ELF-1 (cell line): ENCODE measurements around the gene KRTAP4-7.
"Not testable (repeated sequence)": the region's sequence is repeated elsewhere in the genome, so short reads cannot be mapped to it uniquely, and the experiment has no call there.

ENCODE experiments used
- DNase-seq: peaks from one replicate; pipeline ENCODE4 v3.0.0-alpha.2; 2016; ENCODE audit warnings: low read depth, low spot score

Gene KRTAP4-7

GRCh38 chr17:41065016-41065689 lies 18.8 kb upstream of the KRTAP4-7 start:
- not testable (repeated sequence) for DNase-seq

- no peak for DNase-seq
These were observed 17.9 kb upstream of the KRTAP4-7 start, which contains the start of gene KRTAP2-4 for GRCh38 chr17:41065829-41066624. Gene KRTAP2-4, minus strand, starts transcription at chr17:41065879. Its CDS starts 34 bp downstream, at chr17:41065845.

DNA sequence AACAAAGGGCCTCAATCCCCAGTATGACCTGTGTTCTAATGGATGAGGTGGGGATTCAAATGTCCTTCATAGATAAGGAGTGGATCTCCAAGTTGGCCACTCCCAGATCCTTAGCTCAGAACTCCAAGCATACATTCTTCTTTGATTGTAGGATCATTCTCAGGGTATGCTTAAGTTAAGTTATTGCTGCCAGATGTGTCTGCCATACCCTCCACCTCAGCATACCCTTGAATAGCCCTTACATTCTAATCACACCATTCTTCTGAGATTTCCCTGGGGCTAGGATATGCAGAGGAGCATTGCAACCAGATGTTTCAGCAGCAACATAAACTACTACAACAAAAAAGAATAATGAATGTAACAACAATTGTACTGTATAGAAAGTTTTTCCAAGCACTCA lies 16.7 kb upstream of the KRTAP4-7 start:
- no peak for DNase-seq

GRCh38 chr17:41069031-41069430 lies 14.9 kb upstream of the KRTAP4-7 start:
- DNase-seq = no peak

GRCh38 chr17:41071606-41072360 lies 12.2 kb upstream of the KRTAP4-7 start:
- DNase-seq = no peak

GRCh38 chr17:41073676-41074075 lies 10.3 kb upstream of the KRTAP4-7 start:
- DNase-seq = no peak

- no peak for DNase-seq
These were observed 7.2 kb upstream of the KRTAP4-7 start for GRCh38 chr17:41076788-41077187.

DNA sequence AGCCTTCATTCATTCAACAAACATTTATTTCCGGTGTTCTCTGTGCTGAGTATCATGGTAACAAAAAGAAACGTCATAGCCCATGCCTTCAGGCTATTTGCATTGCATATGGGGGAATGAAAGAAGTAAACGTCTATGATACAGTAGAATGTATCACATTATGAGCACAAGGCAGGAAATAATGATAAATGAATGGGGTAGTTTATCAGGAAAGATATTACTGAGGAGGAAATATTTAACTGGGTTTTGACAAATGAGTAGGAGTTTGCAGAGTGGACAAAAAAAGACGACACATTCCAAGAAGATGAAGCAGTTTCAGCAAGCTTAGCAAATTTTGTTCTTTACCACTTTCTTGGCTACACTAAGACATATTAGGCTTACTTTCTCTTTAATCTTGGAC lies 1.3 kb upstream of the KRTAP4-7 start:
- DNase-seq = no peak

- not testable (repeated sequence) for DNase-seq
These were observed 523 bp upstream of the KRTAP4-7 start for GRCh38 chr17:41083427-41083826.

DNA sequence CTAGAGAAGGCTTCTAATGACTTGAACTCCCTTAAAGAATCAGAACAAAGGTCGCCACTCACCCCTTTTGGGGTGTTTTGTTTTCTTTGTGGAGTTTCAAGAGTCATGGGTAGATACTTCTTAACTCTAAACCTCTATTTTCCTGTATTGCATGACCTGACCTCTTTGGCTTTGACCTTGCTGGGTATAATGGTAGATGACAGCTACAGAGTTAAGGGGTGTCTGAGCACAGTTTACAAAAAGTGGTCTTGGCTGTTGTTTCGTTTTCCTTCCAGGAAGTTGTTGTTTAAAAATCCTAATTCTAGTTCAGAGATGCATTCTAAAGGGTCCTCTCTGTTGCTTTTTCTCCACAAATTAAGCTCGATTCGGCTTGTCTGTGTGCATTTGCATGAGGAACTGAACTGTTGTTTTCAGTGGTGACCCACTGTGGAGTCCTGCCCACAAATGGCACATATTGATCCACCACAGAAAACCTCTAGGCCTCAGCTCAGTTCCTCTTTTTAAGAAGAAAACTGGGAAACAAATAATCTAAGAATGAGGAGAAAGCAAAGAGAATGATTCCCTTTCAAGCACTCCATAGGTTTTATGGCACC lies 4.9 kb downstream of the KRTAP4-7 start:
- DNase-seq = not testable (repeated sequence)

GRCh38 chr17:41096055-41096454 lies 12.1 kb downstream of the KRTAP4-7 start:
- no peak for DNase-seq

DNA sequence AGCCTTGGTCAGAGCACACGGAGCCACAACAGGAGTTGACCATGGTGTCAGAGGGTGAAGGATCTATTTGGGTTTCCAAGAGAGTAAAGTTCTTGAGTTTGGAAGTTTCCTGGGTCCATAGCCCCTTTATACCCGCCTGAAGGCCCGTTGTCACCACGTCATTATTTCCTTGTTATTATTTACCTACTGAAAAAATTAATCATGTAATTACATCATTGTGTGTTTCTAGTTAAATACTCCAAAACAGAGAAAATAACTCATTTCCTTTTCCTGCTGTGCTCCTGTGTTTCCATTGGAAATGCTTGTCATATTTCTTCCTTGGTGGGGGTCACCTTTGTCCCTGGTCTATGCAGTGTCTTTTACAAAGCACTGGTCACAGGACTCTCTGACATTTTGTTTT lies 14.1 kb downstream of the KRTAP4-7 start, which contains the start of gene KRTAP4-8:
Gene KRTAP4-8 (minus strand): TSS at position 101 of the 400 bp plus-strand sequence. CDS start 58 bp downstream, at position 43.
- no peak for DNase-seq

DNA sequence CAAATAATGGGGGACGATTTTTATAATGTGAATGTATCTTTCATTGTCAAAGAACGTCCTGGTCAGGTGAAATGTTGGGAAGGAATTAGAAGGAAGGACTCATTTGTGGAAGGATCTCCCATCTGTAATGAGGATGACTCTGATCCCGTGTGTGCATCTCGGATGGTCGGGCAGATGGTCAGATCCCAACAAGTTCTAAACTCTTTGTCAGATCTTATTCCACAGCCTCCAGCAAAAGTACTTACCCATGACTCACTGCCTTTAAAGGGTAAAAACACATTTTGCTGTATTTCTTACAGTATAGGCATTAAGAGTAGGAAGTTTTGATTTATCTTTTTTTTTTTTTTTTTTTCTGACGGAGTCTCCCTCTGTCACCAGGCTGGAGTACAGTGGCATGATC lies 14.5 kb downstream of the KRTAP4-7 start:
- DNase-seq = no peak

DNA sequence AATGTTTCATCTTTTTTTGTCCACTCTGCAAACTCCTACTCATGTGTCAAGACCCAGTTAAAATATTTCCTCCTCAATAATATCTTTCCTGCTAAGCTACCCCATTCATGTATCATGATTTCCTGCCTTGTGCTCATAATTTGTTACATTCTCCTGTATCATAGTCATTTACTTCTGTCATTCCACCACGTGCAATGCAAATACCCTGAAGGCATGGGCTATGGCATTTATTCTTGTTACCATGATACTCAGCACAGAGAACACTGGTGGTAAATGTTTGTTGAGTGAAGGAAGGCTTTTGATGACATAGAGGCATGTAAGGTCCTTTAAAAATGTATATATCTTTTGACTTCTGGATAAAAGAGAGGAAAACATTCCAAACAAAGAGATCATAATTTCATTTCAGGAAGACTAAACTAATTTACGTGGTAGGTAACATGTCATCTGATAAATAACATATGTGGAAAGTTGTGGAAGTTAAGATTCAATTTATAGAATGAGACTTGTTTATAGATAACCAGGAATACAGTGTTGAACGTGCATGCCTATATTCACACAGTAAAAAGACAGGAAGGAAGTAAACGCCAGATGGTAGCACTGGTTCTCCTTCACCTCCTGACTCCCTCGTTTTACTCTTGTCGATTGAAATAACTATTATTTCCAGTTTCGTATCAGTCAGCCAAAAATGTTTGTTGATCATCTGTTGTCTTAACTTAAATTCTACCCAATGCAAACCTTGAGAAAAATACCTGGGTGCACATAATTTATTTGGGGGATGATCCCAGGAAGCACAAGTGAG lies 15.9 kb downstream of the KRTAP4-7 start:
- DNase-seq = not testable (repeated sequence)

DNA sequence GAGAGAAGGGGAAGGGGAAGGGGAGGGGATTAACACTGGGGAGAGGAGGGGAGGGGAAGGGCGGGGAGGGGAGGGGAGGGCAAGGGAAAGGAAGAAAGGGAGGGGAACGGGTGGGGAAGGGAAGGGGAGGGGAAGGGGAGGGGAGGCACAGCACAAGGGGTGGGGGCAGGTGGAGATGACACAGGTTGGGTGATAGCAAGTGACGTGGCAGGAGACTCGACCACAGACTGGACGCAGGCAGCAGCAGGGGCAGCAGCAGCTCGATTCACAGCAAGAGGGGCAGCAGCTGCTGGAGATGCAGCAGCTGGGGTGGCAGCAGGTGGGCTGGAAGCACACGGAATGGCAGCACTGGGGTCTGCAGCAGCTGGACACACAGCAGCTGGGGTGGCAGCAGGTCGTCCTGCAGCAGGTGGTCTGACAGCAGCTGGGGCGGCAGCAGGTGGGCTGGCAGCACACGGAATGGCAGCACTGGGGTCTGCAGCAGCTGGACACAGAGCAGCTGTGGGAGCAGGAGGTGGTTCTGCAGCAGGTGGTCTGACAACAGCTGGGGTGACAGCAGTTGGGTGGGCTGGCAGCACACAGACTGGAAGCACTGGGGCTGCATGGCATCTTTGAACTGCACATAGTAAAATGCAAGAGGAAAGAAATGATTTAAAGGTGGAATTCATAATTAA lies 17.8 kb downstream of the KRTAP4-7 start, which contains the start of gene KRTAP4-16:
Gene KRTAP4-16 (minus strand): TSS at position 624 of the 674 bp plus-strand sequence. CDS start 0 bp downstream, at position 624.
- no peak for DNase-seq

DNA sequence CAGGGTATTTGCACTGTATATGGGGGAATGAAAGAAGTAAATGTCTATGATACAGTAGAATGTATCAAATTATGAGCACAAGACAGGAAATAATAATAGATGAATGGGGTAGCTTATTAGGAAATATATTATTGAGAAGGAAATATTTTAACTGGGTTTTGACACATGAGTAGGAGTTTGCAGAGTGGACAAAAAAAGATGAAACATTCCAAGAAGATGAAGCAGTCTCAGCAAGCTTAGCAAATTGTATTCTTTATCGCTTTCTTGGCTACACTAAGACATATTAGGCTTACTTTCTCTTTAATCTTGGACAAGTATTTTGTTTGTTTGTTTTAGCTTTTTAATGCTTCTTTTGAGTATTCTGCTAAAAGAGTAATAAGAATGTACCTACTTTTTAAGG lies 19.9 kb downstream of the KRTAP4-7 start:
- DNase-seq = no peak

DNA sequence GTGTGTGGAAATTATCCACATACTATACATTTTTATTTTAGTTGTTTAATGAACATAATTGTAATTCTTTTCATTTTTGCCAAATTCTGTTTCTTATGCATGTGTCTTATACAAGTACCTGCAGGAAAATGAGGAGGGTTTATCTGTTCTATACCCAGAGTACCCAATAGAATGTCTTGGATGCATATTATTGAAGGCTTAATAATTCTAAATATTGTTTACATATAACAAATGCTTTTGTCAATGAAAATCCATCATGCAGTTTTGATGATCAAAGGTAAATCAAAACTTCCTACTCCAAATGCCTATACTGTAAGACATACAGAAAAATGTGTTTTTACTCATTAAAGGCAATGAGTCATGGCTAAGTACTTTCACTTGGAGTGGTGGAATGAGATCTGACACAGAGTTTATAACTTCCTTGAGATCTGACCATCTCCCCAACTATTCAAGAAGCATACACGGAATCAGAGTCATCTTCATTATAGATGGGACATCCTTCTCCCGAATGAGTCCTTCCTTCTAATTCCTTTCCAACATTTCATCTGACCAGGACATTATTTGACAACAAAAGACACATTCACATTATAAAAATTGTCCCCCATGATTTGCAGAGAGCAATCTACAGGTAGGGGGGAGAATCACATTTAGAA lies 20.6 kb downstream of the KRTAP4-7 start:
- not testable (repeated sequence) for DNase-seq

DNA sequence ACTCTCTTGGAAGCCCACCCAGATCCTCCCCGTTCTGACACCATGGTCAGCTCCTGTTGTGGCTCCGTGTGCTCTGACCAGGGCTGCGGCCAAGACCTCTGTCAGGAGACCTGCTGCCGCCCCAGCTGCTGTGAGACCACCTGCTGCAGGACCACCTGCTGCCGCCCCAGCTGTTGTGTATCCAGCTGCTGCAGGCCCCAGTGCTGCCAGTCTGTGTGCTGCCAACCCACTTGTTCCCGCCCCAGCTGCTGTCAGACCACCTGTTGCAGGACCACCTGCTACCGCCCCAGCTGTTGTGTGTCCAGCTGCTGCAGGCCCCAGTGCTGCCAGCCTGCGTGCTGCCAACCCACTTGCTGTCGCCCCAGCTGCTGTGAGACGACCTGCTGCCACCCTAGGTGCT lies 21.4 kb downstream of the KRTAP4-7 start, which contains the start of gene KRTAP4-9:
Gene KRTAP4-9 (plus strand): TSS at position 43 of the 400 bp plus-strand sequence. CDS start 0 bp downstream, at position 43.
- not testable (repeated sequence) for DNase-seq

DNA sequence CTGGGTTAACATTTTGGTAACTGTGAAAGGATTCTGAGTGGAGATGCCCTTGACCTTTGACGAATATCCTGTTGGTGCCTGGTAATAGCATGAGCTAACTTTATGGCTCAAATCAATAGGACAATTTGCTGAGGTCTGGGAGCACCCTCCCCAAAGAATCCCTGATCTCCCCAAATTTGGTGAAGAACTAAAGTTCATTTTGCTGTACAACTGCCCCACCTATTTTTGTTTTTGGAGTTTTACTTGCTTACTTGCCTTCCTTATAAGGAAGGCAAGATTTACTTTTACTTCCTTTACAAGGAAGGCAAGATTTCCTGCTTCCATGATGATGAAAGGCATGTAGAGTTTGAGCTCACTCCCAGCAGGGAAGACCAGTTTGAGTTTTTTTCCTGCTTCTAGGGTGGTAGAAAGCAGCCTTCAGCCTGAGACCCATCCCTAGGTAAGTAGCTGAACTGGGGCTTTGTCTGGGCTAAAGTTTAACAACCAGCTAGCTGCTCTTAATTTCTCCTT lies 24.0 kb downstream of the KRTAP4-7 start:
- no peak for DNase-seq
